Gastroesophageal sphincter (tissue), 3 donors: ENCODE data around the gene TP63.

Experiments
- EP300 ChIP-seq: sonication (generic); formaldehyde crosslinking; IDR thresholded peaks from one replicate; pipeline ENCODE4 v1.6.1; 2017; ENCODE audit warnings: antibody characterized with exemption, mild to moderate bottlenecking
- POLR2A ChIP-seq, 2 donors: fragments of 450-650 bp; IDR thresholded peaks; one replicate each; pipeline ENCODE4 v1.6.1; 2017; ENCODE audit warnings: antibody characterized with exemption in 2 of 2, mild to moderate bottlenecking in 2 of 2, moderate library complexity in 1 of 2
- POLR2AphosphoS5 ChIP-seq: sonication (generic); formaldehyde crosslinking; IDR thresholded peaks from one replicate; pipeline ENCODE4 v1.6.1; 2017; ENCODE audit warnings: antibody characterized with exemption
- TF ChIP-seq, protein P1 (sequence below), 4 experiments: fragments of 200-600 bp in 2 of 4; fragments of 450-650 bp in 2 of 4; sonication (generic) in 1 of 4; IDR thresholded peaks; one replicate each; pipeline ENCODE4 v1.5.1; 2017 to 2019; ENCODE audit warnings: antibody characterized with exemption in 4 of 4, mild to moderate bottlenecking in 2 of 4, moderate library complexity in 2 of 4

GRCh38 chr3:189937302-189938127 is 306.3 kb downstream of the TP63 start:
- TF ChIP-seq, protein P1, sequence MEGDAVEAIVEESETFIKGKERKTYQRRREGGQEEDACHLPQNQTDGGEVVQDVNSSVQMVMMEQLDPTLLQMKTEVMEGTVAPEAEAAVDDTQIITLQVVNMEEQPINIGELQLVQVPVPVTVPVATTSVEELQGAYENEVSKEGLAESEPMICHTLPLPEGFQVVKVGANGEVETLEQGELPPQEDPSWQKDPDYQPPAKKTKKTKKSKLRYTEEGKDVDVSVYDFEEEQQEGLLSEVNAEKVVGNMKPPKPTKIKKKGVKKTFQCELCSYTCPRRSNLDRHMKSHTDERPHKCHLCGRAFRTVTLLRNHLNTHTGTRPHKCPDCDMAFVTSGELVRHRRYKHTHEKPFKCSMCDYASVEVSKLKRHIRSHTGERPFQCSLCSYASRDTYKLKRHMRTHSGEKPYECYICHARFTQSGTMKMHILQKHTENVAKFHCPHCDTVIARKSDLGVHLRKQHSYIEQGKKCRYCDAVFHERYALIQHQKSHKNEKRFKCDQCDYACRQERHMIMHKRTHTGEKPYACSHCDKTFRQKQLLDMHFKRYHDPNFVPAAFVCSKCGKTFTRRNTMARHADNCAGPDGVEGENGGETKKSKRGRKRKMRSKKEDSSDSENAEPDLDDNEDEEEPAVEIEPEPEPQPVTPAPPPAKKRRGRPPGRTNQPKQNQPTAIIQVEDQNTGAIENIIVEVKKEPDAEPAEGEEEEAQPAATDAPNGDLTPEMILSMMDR (IDR thresholded peaks at IDR 0.05) = no peak
- no peak for TF ChIP-seq POLR2A (IDR thresholded peaks at IDR 0.05)
- TF ChIP-seq EP300 = no peak
- no peak for TF ChIP-seq POLR2AphosphoS5
